GM19467 (cell line): ENCODE results near the gene PCDHGA10.
A peak's percentile ranks its signal among the peaks of the same experiment; 100 is the strongest.
"Not testable (repeated sequence)": the region's sequence is repeated elsewhere in the genome, so short reads cannot be mapped to it uniquely, and the experiment has no call there.

Experiments
- ATAC-seq: cut with Tn5 transposase; IDR thresholded peaks from one replicate; pipeline ENCODE4 v1.9.1; 2021; ENCODE audit warnings: mild to moderate bottlenecking, moderate library complexity; ENCODE audit not compliant: unreplicated experiment

Gene PCDHGA10

GRCh38 chr5:141420855-141421488, 8.2 kb downstream of the PCDHGA10 start, which contains the start of gene PCDHGA11:
Gene PCDHGA11, plus strand, starts transcription at chr5:141421051. Its CDS starts 177 bp downstream, at chr5:141421228.
- ATAC-seq: no peak

GRCh38 chr5:141421489-141421855, 8.7 kb downstream of the PCDHGA10 start:
- ATAC-seq: no peak

GRCh38 chr5:141422742-141423291, 10.0 kb downstream of the PCDHGA10 start:
- no peak for ATAC-seq

- ATAC-seq: no peak
Observed at GRCh38 chr5:141427783-141428426, 15.1 kb downstream of the PCDHGA10 start.

- ATAC-seq: peak; percentile 90
Observed at GRCh38 chr5:141430332-141431113, 17.7 kb downstream of the PCDHGA10 start, which contains the start of gene PCDHGA12. Gene PCDHGA12, plus strand, starts transcription at chr5:141430507. Its CDS starts 253 bp downstream, at chr5:141430760.

- no peak for ATAC-seq
Observed at GRCh38 chr5:141431286-141431685, 18.5 kb downstream of the PCDHGA10 start.

GRCh38 chr5:141432308-141432707, 19.5 kb downstream of the PCDHGA10 start:
- not testable (repeated sequence) for ATAC-seq

- not testable (repeated sequence) for ATAC-seq
Observed at GRCh38 chr5:141432726-141433125, 19.9 kb downstream of the PCDHGA10 start.

GRCh38 chr5:141434006-141434405, 21.2 kb downstream of the PCDHGA10 start:
- ATAC-seq: no peak

GRCh38 chr5:141437221-141437620, 24.4 kb downstream of the PCDHGA10 start:
- ATAC-seq: no peak

GRCh38 chr5:141439411-141440141, 26.8 kb downstream of the PCDHGA10 start:
- no peak for ATAC-seq

GRCh38 chr5:141440341-141440740, 27.6 kb downstream of the PCDHGA10 start:
- no peak for ATAC-seq

GRCh38 chr5:141441571-141442170, 28.9 kb downstream of the PCDHGA10 start:
- ATAC-seq: no peak

- no peak for ATAC-seq
Observed at GRCh38 chr5:141465351-141465750, 52.6 kb downstream of the PCDHGA10 start.
